ENCODE measurements around the gene HOXC9.

The HOXC9 gene

DNA sequence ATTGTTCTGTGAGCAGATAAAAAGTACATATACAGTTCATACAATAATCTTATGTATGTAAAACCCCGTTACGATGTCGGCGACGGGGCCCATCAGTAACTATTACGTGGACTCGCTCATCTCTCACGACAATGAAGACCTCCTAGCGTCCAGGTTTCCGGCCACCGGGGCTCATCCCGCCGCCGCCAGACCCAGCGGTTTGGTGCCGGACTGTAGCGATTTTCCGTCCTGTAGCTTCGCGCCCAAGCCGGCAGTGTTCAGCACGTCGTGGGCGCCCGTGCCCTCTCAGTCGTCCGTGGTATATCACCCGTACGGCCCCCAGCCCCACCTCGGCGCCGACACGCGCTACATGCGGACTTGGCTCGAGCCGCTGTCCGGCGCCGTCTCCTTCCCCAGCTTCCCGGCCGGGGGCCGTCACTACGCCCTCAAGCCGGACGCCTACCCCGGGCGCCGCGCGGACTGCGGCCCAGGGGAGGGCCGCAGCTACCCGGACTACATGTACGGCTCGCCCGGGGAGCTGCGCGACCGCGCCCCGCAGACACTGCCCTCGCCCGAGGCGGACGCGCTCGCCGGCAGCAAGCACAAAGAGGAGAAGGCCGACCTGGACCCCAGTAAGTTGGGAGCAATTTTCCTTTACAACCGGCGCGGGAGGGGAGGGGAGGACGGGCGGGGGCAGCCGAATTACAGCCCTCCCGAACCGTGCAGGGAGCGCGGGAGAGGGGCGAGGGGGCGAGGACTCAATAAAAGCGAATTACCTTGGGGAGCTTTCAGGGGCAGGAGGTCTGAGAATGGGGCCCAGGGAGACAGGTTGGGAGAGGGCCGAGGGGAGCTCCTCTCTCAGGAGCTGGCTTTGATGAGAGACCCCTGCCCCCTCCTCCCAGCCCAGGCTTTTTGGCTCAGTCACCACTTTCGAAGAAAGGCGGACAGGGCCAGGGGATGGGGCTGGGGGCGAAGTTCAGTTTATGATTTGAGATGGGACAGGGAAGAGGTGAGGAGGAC, at the start of gene HOXC9:
TSS of gene HOXC9 (plus strand) at position 46 of the 999 bp plus-strand sequence. CDS start at position 74, 28 bp downstream.
- Histone ChIP-seq H3K79me2 (no peaks in the 10 kb centered on the region), H3K9me3 (ENCODE audit: control insufficient read depth, low read length) (no peaks in the 10 kb centered on the region), H3K9ac (no peak within 1 kb of the TSS), H3K4me1 (no peaks in the 10 kb centered on the region), H3K4me3 (ENCODE audit: low read depth, low read length) (peak within 1 kb of the TSS; percentile 36), H3K27ac (no peak within 1 kb of the TSS), H2AFZ (peak within 1 kb of the TSS; percentile 42), H3K4me2 (ENCODE audit: low read length) (peak within 1 kb of the TSS; percentile 36), H3K36me3 (ENCODE audit: control insufficient read depth, insufficient read depth, low read length) (no peaks in the 10 kb centered on the region), H3K27me3 (ENCODE audit: control insufficient read depth, insufficient read depth, low read length) (peaks cover 38% of the 10 kb centered on the region)
- TF ChIP-seq, protein P1, sequence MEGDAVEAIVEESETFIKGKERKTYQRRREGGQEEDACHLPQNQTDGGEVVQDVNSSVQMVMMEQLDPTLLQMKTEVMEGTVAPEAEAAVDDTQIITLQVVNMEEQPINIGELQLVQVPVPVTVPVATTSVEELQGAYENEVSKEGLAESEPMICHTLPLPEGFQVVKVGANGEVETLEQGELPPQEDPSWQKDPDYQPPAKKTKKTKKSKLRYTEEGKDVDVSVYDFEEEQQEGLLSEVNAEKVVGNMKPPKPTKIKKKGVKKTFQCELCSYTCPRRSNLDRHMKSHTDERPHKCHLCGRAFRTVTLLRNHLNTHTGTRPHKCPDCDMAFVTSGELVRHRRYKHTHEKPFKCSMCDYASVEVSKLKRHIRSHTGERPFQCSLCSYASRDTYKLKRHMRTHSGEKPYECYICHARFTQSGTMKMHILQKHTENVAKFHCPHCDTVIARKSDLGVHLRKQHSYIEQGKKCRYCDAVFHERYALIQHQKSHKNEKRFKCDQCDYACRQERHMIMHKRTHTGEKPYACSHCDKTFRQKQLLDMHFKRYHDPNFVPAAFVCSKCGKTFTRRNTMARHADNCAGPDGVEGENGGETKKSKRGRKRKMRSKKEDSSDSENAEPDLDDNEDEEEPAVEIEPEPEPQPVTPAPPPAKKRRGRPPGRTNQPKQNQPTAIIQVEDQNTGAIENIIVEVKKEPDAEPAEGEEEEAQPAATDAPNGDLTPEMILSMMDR (IDR thresholded peaks at IDR 0.05) = no peak

DNA sequence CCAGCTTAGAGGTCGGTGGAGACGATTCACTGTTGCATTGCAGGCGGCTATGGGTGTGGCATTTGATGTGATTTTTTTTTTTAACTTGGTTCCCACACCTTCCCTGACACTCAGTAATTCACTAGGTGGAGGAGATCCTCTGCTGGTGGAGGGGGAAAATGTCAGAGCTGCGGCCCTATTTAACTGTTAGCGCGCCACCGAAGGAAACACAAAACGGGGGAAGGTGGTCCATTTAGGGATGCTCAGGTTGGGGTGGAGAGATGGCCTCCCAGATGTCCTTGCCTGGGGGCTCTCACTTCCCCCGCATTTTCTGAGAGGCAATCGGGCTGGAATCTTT, 49.6 kb upstream of the HOXC9 start:
- Histone ChIP-seq H3K4me2 (ENCODE audit: low read length) (no peak overlapping the region), H3K4me1 (no peaks in the 10 kb centered on the region), H3K27ac (no peak overlapping the region), H2AFZ (no peak overlapping the region), H3K36me3 (ENCODE audit: control insufficient read depth, insufficient read depth, low read length) (no peaks in the 10 kb centered on the region), H3K9ac (no peak overlapping the region), H3K27me3 (ENCODE audit: control insufficient read depth, insufficient read depth, low read length) (peaks cover 26% of the 10 kb centered on the region), H3K4me3 (ENCODE audit: low read depth, low read length) (no peak overlapping the region), H3K79me2 (no peaks in the 10 kb centered on the region), H3K9me3 (ENCODE audit: control insufficient read depth, low read length) (no peaks in the 10 kb centered on the region)
- TF ChIP-seq, protein P1 (IDR thresholded peaks at IDR 0.05) = no peak

DNA sequence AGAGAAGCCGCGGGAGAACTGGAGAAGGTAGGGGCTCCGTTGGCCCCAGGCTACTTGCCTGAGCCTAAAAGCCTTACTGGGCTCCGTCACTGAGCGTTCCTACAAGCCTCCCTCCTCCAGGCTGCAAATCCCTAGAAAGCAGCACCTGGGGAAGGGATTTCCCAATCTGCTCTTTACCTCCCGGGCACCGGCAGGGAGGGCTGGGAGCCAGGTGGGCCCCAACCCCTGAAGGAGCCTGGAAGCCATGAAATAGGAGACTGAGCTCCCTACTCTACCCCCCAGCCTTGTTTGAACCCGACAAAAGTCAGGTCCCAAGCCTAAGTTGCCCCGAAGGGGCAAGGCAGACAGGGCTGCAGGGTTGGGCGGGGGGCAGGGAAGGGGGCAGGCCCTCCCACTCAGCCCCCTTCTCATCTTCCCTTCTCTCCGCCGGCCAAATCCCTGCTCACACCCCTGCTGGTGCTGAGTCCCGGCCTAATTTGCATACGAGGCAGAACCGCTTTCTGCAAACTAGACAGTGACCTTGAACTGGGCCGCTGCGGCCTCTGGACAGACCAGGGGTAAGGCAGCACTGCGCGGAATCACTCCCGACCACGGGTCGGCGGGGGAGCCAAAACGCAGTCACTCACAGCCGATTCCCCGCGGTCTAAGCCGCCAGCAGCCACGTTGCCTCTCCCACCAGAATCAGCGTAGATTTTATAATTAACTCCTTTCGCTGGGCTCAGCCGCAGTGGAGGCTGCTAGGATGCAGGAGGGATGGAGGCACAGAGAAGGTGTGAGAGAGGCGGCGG, 49.0 kb upstream of the HOXC9 start:
- no peak overlapping the region for H2AFZ ChIP-seq
- H3K9ac ChIP-seq = no peak overlapping the region
- peaks cover 30% of the 10 kb centered on the region for H3K27me3 ChIP-seq (ENCODE audit: control insufficient read depth, insufficient read depth, low read length)
- TF ChIP-seq, protein P1 (IDR thresholded peaks at IDR 0.05) = no peak
- no peak overlapping the region for H3K4me3 ChIP-seq (ENCODE audit: low read depth, low read length)
- H3K4me2 ChIP-seq (ENCODE audit: low read length) = no peak overlapping the region
- no peaks in the 10 kb centered on the region for H3K36me3 ChIP-seq (ENCODE audit: control insufficient read depth, insufficient read depth, low read length)
- H3K9me3 ChIP-seq (ENCODE audit: control insufficient read depth, low read length) = no peaks in the 10 kb centered on the region
- H3K27ac ChIP-seq = no peak overlapping the region
- H3K79me2 ChIP-seq = no peaks in the 10 kb centered on the region
- H3K4me1 ChIP-seq = no peaks in the 10 kb centered on the region

DNA sequence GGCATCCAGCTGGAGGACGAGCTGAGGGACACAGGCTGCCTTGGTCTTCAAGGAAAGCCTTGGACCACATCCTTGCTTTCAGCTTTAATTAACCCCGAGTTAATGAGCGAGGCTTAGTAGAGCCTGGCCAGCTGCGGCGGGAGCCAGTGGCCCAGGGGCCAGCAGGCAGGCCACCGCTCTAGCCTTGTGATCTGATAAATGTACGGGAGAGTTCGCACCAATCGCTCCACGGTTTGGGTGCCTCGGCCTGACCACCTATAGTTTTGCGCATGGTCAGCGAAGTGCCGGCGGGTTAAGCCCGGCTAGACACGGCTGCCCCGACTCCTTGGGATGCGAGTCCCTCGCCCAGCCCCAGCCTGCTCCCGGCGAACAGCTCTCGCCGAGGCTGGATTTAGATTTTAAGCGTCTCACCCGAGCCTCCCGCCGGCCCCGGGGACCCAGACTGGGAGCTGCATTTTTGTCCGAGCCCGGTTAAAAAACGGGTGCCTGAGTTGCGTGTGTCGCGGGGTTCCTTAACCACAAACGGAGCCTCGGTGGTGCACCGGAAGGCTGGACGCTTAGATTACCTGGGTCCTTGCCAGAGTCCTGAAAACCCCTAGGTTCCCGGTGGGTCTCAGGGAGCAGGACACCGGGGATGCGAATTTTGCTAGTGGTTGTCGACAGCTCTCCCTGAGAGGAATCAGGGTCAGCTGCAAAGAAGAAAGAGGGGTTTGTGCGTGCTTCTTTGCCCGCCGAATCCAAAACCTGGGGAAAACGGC, 48.2 kb upstream of the HOXC9 start:
- no peak overlapping the region for H2AFZ ChIP-seq
- H3K4me1 ChIP-seq = no peaks in the 10 kb centered on the region
- H3K9ac ChIP-seq = no peak overlapping the region
- no peaks in the 10 kb centered on the region for H3K79me2 ChIP-seq
- H3K27me3 ChIP-seq (ENCODE audit: control insufficient read depth, insufficient read depth, low read length) = peaks cover 27% of the 10 kb centered on the region
- no peaks in the 10 kb centered on the region for H3K9me3 ChIP-seq (ENCODE audit: control insufficient read depth, low read length)
- TF ChIP-seq, protein P1 (IDR thresholded peaks at IDR 0.05) = no peak
- H3K36me3 ChIP-seq (ENCODE audit: control insufficient read depth, insufficient read depth, low read length) = no peaks in the 10 kb centered on the region
- no peak overlapping the region for H3K4me2 ChIP-seq (ENCODE audit: low read length)
- H3K4me3 ChIP-seq (ENCODE audit: low read depth, low read length) = no peak overlapping the region
- no peak overlapping the region for H3K27ac ChIP-seq
